K562 (cell line): Measurements from ENCODE around the gene PRTN3. TPM values are rescaled to one million over a fixed set of nuclear protein-coding genes. Genes with fewer than 3 reads are reported as not detected.
A peak's percentile ranks its signal among the peaks of the same experiment; 100 is the strongest.

Source experiments
- CTCFL ChIP-seq: IDR thresholded peaks from 2 replicates; pipeline ENCODE4 v1.6.1; 2011; ENCODE audit warnings: borderline replicate concordance, low read depth, mild to moderate bottlenecking, moderate library complexity, low read length; ENCODE audit not compliant: insufficient read depth, poor library complexity, severe bottlenecking
- EGR1 ChIP-seq: fragments of 450-650 bp; conservative IDR thresholded peaks from 2 replicates; pipeline ENCODE4 v1.6.1; 2017; ENCODE audit warnings: mild to moderate bottlenecking
- EP300 ChIP-seq: IDR thresholded peaks from 2 replicates; pipeline ENCODE4 v1.6.1; 2012; ENCODE audit warnings: low read length, improper control_type of control experiment
- FIP1L1 ChIP-seq: fragments of 200-400 bp; formaldehyde crosslinking; IDR thresholded peaks from 2 replicates; pipeline ENCODE4 v1.6.1; 2018; ENCODE audit warnings: mild to moderate bottlenecking, low read depth, low read length; ENCODE audit not compliant: poor library complexity, severe bottlenecking
- JUND ChIP-seq, 2 experiments: IDR thresholded peaks; 2 replicates in 1 of 2; 3 replicates in 1 of 2; pipeline ENCODE4 v1.6.1; 2011; ENCODE audit warnings: borderline replicate concordance in 2 of 2, low read depth in 2 of 2, low read length in 2 of 2, improper control_type of control experiment in 1 of 2, missing biosample characterization in 1 of 2, missing genetic modification characterization in 1 of 2, missing genetic modification reagents in 1 of 2
- KHSRP ChIP-seq: fragments of 450-650 bp; IDR thresholded peaks from 2 replicates; pipeline ENCODE4 v1.6.1; 2017
- L3MBTL2 ChIP-seq: fragments of 450-650 bp; IDR thresholded peaks from 2 replicates; pipeline ENCODE4 v1.6.1; 2016; ENCODE audit warnings: mild to moderate bottlenecking, moderate library complexity
- LARP7 ChIP-seq: fragments of 450-650 bp; IDR thresholded peaks from 2 replicates; pipeline ENCODE4 v1.6.1; 2016
- NFIC ChIP-seq: fragments of 450-650 bp; IDR thresholded peaks from 2 replicates; pipeline ENCODE4 v1.6.1; 2017; ENCODE audit warnings: mild to moderate bottlenecking, inconsistent platforms
- PYGO2 ChIP-seq: fragments of 450-650 bp; IDR thresholded peaks from 2 replicates; pipeline ENCODE4 v1.6.1; 2016; ENCODE audit warnings: mild to moderate bottlenecking, missing genetic modification characterization, moderate library complexity, missing compliant biosample characterization
- SMARCA5 ChIP-seq: fragments of 450-650 bp; IDR thresholded peaks from 2 replicates; pipeline ENCODE4 v1.6.1; 2016
- ZBTB17 ChIP-seq: fragments of 450-650 bp; formaldehyde crosslinking; IDR thresholded peaks from 2 replicates; pipeline ENCODE4 v1.4.0; 2020; ENCODE audit warnings: mild to moderate bottlenecking
- ZNF639 ChIP-seq, 2 experiments: fragments of 200-800 bp in 1 of 2; sonication (Bioruptor generic) in 1 of 2; sonication (generic) in 1 of 2; formaldehyde crosslinking in 1 of 2; IDR thresholded peaks in 1 of 2; conservative IDR thresholded peaks in 1 of 2; 2 replicates each; pipeline versions ENCODE4 v1.5.0 to v1.6.1; 2016 to 2020; ENCODE audit warnings: missing compliant biosample characterization in 1 of 2, missing genetic modification characterization in 1 of 2, missing genetic modification reagents in 1 of 2
- polyA plus RNA-seq, 8 experiments: library from polyadenylated mRNA; depleted of rRNA in 4 of 8; stranded (reverse) in 5 of 8; unstranded in 3 of 8; fragments of >200 nt; fragmentation: Nextera tagmentation in 2 of 8; fragmentation: Illumina TruSeq in 1 of 8; extraction: Ambion mirVana in 2 of 8; extraction: Trizol in 1 of 8; gene quantifications; 2 replicates each; pipeline versions ENCODE4 v1.2.1 to v1.2.3, GENCODE V29; 2011 to 2014; ENCODE audit warnings: inconsistent platforms in 1 of 8, missing spikeins in 1 of 8
- total RNA-seq, 7 experiments: library from RNA; depleted of rRNA in 6 of 7; stranded (reverse); fragments of >200 nt in 6 of 7; fragmentation: Illumina TruSeq in 2 of 7; extraction: Trizol in 2 of 7; gene quantifications; 2 replicates each; pipeline versions ENCODE4 v1.2.1 to v1.2.3, GENCODE V29; 2011 to 2021; ENCODE audit warnings: low replicate concordance in 1 of 7
- TF ChIP-seq, protein P1 (sequence below): fragments of 450-650 bp; formaldehyde crosslinking; IDR thresholded peaks from 2 replicates; pipeline ENCODE4 v1.4.0; 2022; ENCODE audit warnings: missing genetic modification characterization
- TF ChIP-seq, protein P2 (sequence below): fragments of 250-450 bp; sonication (Bioruptor Pico); IDR thresholded peaks from 2 replicates; pipeline ENCODE4 v1.4.0; 2020; ENCODE audit warnings: mild to moderate bottlenecking, moderate library complexity, borderline replicate concordance

PRTN3 gene
- total and polyA plus RNA-seq, 9 of the 15 experiments (the other 6 are each of a cell fraction or from before 2014, with no cell fraction given): 0.14 to 0.86 (median 0.43) TPM; not detected in 3

GRCh38 chr19:862581-863314, 21.9 kb downstream of the PRTN3 start (continued):
- TF ChIP-seq ZNF639 (CRISPR knock-in tag; conservative IDR thresholded peaks at IDR 0.05 in 1 of 2, IDR thresholded peaks at IDR 0.05 in 1 of 2): peak in 1 of 2 experiments; percentile 56; a peak in 1 of 4 replicates
- peak; percentile 97 for TF ChIP-seq EGR1
- peak; percentile 48 for TF ChIP-seq L3MBTL2
- TF ChIP-seq KHSRP: no peak
- TF ChIP-seq, protein P1, sequence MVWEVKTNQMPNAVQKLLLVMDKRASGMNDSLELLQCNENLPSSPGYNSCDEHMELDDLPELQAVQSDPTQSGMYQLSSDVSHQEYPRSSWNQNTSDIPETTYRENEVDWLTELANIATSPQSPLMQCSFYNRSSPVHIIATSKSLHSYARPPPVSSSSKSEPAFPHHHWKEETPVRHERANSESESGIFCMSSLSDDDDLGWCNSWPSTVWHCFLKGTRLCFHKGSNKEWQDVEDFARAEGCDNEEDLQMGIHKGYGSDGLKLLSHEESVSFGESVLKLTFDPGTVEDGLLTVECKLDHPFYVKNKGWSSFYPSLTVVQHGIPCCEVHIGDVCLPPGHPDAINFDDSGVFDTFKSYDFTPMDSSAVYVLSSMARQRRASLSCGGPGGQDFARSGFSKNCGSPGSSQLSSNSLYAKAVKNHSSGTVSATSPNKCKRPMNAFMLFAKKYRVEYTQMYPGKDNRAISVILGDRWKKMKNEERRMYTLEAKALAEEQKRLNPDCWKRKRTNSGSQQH: peak; percentile 39; the same call in 1 of the 2 replicates
- TF ChIP-seq JUND (IDR thresholded peaks at IDR 0.05; ENCODE audit: borderline replicate concordance, low read depth, low read length): no peak
- TF ChIP-seq JUND (tag; IDR thresholded peaks at IDR 0.05; ENCODE audit: borderline replicate concordance, low read depth, low read length): no peak
- TF ChIP-seq PYGO2: no peak
- no peak for TF ChIP-seq CTCFL
- TF ChIP-seq LARP7: 0 out of 2 replicates have a peak, but pooled peaks have one; percentile 38
- no peak for TF ChIP-seq EP300
- TF ChIP-seq NFIC: no peak
- TF ChIP-seq, protein P2, sequence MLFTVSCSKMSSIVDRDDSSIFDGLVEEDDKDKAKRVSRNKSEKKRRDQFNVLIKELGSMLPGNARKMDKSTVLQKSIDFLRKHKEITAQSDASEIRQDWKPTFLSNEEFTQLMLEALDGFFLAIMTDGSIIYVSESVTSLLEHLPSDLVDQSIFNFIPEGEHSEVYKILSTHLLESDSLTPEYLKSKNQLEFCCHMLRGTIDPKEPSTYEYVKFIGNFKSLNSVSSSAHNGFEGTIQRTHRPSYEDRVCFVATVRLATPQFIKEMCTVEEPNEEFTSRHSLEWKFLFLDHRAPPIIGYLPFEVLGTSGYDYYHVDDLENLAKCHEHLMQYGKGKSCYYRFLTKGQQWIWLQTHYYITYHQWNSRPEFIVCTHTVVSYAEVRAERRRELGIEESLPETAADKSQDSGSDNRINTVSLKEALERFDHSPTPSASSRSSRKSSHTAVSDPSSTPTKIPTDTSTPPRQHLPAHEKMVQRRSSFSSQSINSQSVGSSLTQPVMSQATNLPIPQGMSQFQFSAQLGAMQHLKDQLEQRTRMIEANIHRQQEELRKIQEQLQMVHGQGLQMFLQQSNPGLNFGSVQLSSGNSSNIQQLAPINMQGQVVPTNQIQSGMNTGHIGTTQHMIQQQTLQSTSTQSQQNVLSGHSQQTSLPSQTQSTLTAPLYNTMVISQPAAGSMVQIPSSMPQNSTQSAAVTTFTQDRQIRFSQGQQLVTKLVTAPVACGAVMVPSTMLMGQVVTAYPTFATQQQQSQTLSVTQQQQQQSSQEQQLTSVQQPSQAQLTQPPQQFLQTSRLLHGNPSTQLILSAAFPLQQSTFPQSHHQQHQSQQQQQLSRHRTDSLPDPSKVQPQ: no peak
- TF ChIP-seq FIP1L1: peak; percentile 49
- TF ChIP-seq SMARCA5: 0 out of 2 replicates have a peak, but pooled peaks have one; percentile 53
- no peak for TF ChIP-seq ZBTB17 (CRISPR knock-in tag)
